Sigmoid colon (tissue), 4 donors: ENCODE data around the gene TOP3A.

Source experiments
- CTCF ChIP-seq, 4 experiments: fragments of 450-650 bp in 3 of 4; fragments of 200-600 bp in 1 of 4; IDR thresholded peaks; one replicate each; pipeline ENCODE4 v1.5.1; 2016 to 2019; ENCODE audit warnings: antibody characterized with exemption in 4 of 4, mild to moderate bottlenecking in 3 of 4, moderate library complexity in 2 of 4
- EP300 ChIP-seq, 4 donors: sonication (generic); formaldehyde crosslinking; IDR thresholded peaks; one replicate each; pipeline ENCODE4 v1.6.1; 2017; ENCODE audit warnings: antibody characterized with exemption in 4 of 4
- POLR2A ChIP-seq, 2 donors: fragments of 450-650 bp; IDR thresholded peaks; one replicate each; pipeline ENCODE4 v1.6.1; 2016; ENCODE audit warnings: antibody characterized with exemption in 2 of 2, mild to moderate bottlenecking in 2 of 2, moderate library complexity in 2 of 2

- TF ChIP-seq POLR2A (IDR thresholded peaks at IDR 0.05) (no peak), EP300 (IDR thresholded peaks at IDR 0.05) (no peak), CTCF (IDR thresholded peaks at IDR 0.05) (peak in 1 of 4 experiments; percentile 32)
Measured at GRCh38 chr17:18319604-18320256, 4.9 kb upstream of the TOP3A start.
